Erythroblast (primary cell): ENCODE results near the gene MCRIP2.

ENCODE experiments used
- GATA1 ChIP-seq: IDR thresholded peaks from 2 replicates; pipeline ENCODE4 v1.6.1; 2011; ENCODE audit warnings: low read depth, mild to moderate bottlenecking, control low read depth, low read length, moderate library complexity
- POLR2A ChIP-seq: IDR thresholded peaks from 2 replicates; pipeline ENCODE4 v1.6.1; 2011; ENCODE audit warnings: mild to moderate bottlenecking, low read length

DNA sequence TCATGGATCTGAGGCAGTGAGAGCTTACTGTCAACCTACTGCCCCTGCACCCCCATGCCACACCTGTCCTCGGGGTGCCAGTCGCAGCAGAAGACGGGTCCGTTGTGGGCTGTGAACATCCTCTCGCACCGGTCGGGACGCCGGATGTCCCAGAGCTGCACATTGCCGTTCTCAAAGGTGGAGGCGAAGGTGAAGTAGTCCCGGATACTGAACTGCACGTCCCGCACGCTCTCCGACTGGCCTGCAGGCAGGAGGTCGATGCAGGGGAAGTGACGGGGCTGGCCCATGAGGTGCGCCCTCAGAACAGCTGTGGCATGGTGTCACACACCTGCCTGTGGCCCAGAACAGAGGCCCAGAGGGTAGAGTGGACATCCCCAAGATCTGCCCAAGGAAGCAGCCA, 45.9 kb downstream of the MCRIP2 start:
- TF ChIP-seq POLR2A (no peak), GATA1 (no peak)
